ENCODE data around the gene SIPA1L3. TPM values are rescaled to one million over a fixed set of nuclear protein-coding genes. Genes with fewer than 3 reads are reported as not detected.

Gene SIPA1L3
- total and polyA plus RNA-seq, 9 of the 15 experiments (the other 6 are each of a cell fraction or from before 2014, with no cell fraction given), result 0.01 to 6.1 (median 2.5) TPM

DNA sequence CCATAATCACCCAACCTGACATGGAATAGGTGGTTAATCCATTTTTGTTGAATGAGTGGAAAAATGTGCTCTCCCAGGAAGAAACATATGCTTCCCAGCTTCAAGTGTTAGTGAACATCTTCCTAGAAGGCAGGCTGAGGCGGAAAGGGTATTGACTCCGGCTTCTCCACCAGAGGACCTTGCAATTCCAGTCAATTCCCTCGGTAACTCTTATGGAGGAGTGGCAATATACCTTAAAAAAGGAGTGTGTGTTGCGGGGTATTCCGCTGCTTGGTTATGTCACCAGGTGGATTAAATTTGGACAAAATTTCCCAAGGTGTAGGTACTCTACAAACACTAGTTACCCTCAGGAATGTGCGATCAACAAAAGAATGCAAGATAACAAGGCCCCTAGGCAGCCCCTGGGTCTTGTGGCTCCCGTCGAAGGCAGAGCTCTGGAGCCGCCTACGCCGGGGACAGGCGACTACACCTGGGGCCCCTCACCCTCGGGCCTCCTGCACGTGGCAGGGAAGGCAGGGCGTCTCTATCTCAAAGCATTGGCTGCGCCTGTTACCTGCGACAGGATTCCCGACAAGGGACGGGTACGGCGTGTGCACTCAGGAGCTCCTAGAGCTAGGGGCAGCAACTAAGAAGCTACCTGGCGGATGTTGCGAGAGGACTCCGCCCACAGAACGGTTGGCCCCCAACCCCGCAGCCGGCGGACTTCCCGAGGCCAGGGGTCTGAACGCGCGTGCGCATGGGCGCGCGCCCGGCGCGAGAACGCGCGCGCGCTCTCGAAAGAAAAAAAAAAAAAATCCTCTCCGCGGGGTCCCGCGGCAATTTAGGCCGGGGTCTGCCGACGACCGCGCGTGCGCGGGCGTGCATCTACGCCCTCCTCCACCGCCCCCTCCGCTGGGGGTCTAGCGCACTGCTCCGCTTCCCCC, 801 bp upstream of the SIPA1L3 start, which contains the start of gene WDR87 (continued):
- TF ChIP-seq TAF15 (IDR thresholded peaks at IDR 0.05; ENCODE audit: low read depth, low read length) (no peak), ETV6 (IDR thresholded peaks at IDR 0.05; ENCODE audit: borderline replicate concordance in 1 of 2, low read depth in 2 of 2, low read length in 1 of 2) (no peak), ETV6 (CRISPR knock-in tag; IDR thresholded peaks at IDR 0.05; ENCODE audit: borderline replicate concordance) (no peak), HNRNPL (IDR thresholded peaks at IDR 0.05; ENCODE audit: low read depth, low read length) (no peak), STAT5A (IDR thresholded peaks at IDR 0.05; ENCODE audit: borderline replicate concordance, low read length) (no peak), MCM5 (IDR thresholded peaks at IDR 0.05; ENCODE audit: low read depth) (no peak), MAFK (IDR thresholded peaks at IDR 0.05; ENCODE audit: low read length) (no peak), ZNF644 (tag; IDR thresholded peaks at IDR 0.05; ENCODE audit: low read depth) (peak; percentile 81; the same call in 1 of the 2 replicates), GTF2E2 (tag; IDR thresholded peaks at IDR 0.05) (no peak), FOSL1 (tag; conservative IDR thresholded peaks at IDR 0.05) (no peak), XRCC4 (IDR thresholded peaks at IDR 0.05; ENCODE audit: extremely low read depth, insufficient read depth, insufficient read length) (no peak), SMARCB1 (IDR thresholded peaks at IDR 0.05; ENCODE audit: insufficient read length, low read depth) (no peak), NUFIP1 (IDR thresholded peaks at IDR 0.05; ENCODE audit: partially characterized antibody) (no peak), KLF10 (CRISPR knock-in tag; IDR thresholded peaks at IDR 0.05) (no peak), NRF1 (conservative IDR thresholded peaks at IDR 0.05 in 1 of 2, IDR thresholded peaks at IDR 0.05 in 1 of 2) (peak; percentile 88 to 90), ZSCAN29 (IDR thresholded peaks at IDR 0.05) (no peak)
- TF ChIP-seq, protein P1, sequence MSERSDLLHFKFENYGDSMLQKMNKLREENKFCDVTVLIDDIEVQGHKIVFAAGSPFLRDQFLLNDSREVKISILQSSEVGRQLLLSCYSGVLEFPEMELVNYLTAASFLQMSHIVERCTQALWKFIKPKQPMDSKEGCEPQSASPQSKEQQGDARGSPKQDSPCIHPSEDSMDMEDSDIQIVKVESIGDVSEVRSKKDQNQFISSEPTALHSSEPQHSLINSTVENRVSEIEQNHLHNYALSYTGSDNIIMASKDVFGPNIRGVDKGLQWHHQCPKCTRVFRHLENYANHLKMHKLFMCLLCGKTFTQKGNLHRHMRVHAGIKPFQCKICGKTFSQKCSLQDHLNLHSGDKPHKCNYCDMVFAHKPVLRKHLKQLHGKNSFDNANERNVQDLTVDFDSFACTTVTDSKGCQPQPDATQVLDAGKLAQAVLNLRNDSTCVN (CRISPR knock-in tag; IDR thresholded peaks at IDR 0.05), result no peak
- TF ChIP-seq, protein P2, sequence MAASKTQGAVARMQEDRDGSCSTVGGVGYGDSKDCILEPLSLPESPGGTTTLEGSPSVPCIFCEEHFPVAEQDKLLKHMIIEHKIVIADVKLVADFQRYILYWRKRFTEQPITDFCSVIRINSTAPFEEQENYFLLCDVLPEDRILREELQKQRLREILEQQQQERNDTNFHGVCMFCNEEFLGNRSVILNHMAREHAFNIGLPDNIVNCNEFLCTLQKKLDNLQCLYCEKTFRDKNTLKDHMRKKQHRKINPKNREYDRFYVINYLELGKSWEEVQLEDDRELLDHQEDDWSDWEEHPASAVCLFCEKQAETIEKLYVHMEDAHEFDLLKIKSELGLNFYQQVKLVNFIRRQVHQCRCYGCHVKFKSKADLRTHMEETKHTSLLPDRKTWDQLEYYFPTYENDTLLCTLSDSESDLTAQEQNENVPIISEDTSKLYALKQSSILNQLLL (CRISPR knock-in tag; IDR thresholded peaks at IDR 0.05; ENCODE audit: borderline replicate concordance), result no peak
- TF ChIP-seq, protein P3, sequence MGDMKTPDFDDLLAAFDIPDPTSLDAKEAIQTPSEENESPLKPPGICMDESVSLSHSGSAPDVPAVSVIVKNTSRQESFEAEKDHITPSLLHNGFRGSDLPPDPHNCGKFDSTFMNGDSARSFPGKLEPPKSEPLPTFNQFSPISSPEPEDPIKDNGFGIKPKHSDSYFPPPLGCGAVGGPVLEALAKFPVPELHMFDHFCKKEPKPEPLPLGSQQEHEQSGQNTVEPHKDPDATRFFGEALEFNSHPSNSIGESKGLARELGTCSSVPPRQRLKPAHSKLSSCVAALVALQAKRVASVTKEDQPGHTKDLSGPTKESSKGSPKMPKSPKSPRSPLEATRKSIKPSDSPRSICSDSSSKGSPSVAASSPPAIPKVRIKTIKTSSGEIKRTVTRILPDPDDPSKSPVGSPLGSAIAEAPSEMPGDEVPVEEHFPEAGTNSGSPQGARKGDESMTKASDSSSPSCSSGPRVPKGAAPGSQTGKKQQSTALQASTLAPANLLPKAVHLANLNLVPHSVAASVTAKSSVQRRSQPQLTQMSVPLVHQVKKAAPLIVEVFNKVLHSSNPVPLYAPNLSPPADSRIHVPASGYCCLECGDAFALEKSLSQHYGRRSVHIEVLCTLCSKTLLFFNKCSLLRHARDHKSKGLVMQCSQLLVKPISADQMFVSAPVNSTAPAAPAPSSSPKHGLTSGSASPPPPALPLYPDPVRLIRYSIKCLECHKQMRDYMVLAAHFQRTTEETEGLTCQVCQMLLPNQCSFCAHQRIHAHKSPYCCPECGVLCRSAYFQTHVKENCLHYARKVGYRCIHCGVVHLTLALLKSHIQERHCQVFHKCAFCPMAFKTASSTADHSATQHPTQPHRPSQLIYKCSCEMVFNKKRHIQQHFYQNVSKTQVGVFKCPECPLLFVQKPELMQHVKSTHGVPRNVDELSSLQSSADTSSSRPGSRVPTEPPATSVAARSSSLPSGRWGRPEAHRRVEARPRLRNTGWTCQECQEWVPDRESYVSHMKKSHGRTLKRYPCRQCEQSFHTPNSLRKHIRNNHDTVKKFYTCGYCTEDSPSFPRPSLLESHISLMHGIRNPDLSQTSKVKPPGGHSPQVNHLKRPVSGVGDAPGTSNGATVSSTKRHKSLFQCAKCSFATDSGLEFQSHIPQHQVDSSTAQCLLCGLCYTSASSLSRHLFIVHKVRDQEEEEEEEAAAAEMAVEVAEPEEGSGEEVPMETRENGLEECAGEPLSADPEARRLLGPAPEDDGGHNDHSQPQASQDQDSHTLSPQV (IDR thresholded peaks at IDR 0.05), result no peak
- TF ChIP-seq, protein P4, sequence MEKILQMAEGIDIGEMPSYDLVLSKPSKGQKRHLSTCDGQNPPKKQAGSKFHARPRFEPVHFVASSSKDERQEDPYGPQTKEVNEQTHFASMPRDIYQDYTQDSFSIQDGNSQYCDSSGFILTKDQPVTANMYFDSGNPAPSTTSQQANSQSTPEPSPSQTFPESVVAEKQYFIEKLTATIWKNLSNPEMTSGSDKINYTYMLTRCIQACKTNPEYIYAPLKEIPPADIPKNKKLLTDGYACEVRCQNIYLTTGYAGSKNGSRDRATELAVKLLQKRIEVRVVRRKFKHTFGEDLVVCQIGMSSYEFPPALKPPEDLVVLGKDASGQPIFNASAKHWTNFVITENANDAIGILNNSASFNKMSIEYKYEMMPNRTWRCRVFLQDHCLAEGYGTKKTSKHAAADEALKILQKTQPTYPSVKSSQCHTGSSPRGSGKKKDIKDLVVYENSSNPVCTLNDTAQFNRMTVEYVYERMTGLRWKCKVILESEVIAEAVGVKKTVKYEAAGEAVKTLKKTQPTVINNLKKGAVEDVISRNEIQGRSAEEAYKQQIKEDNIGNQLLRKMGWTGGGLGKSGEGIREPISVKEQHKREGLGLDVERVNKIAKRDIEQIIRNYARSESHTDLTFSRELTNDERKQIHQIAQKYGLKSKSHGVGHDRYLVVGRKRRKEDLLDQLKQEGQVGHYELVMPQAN (IDR thresholded peaks at IDR 0.05; ENCODE audit: borderline replicate concordance), result no peak

Measured in K562 (cell line).